GM12878 (cell line): Measurements from ENCODE around the gene CPNE6. TPM values are rescaled to one million over a fixed set of nuclear protein-coding genes. Genes with fewer than 3 reads are reported as not detected.

Experiments used
- ATAC-seq: fragments of 200-7000 bp; cut with Tn5 transposase; 3 replicates; pipeline ENCODE4 v1.9.1; 2020; ENCODE audit warnings: mild to moderate bottlenecking, moderate library complexity
- BruUV-seq: library from RNA; stranded (reverse); fragments of 400-500 nt; replicated peaks from 2 replicates; lab custom pipeline; 2021; lab: Mats Ljungman, UMichigan
- CTCF ChIA-PET: fragments of 300-600 bp; sonication (Branson Sonifier 250); formaldehyde crosslinking; extraction: SDS; loops from one replicate; lab custom pipeline; 2021; ENCODE audit warnings: inconsistent platforms; lab: Yijun Ruan, JAX
- POLR2A ChIA-PET: fragments of 350-600 bp; formaldehyde crosslinking; extraction: SDS; loops from one replicate; lab custom pipeline; 2021; ENCODE audit warnings: inconsistent platforms; lab: Charles Lee
- RAD21 ChIA-PET: fragments of 300-600 bp; sonication (Branson Sonifier 250); formaldehyde crosslinking; loops from one replicate; lab custom pipeline; 2023; ENCODE audit warnings: antibody characterized with exemption; ENCODE audit not compliant: unreplicated experiment; lab: Charles Lee
- SMC1A ChIA-PET: fragments of 300-600 bp; sonication (Branson Sonifier 250); formaldehyde crosslinking; loops from one replicate; lab custom pipeline; 2023; ENCODE audit not compliant: unreplicated experiment, uncharacterized antibody; lab: Charles Lee
- DNase-seq: peaks from one replicate; pipeline ENCODE4 v3.0.0-alpha.2; 2011; ENCODE audit warnings: low read depth, low spot score
- FAIRE-seq: peaks from 3 replicates; lab custom pipeline; 2011; peaks lifted over from hg19 to GRCh38; lab: Jason Lieb, UNC
- H2AFZ ChIP-seq: 2 replicates; pipeline ENCODE4 v1.6.0; 2011; ENCODE audit warnings: low read depth, low read length, control low read depth; ENCODE audit not compliant: control insufficient read depth
- H3K27ac ChIP-seq: 2 replicates; pipeline ENCODE4 v1.5.1; 2011; ENCODE audit warnings: control low read depth; ENCODE audit not compliant: control insufficient read depth, insufficient read depth
- H3K27me3 ChIP-seq, 2 experiments: replicated peaks in 1 of 2; 2 replicates each; pipeline versions ENCODE4 v1.6.0 to v1.6.1; 2011; ENCODE audit warnings: low read length in 1 of 2; ENCODE audit not compliant: control insufficient read depth in 2 of 2, insufficient read depth in 2 of 2
- H3K36me3 ChIP-seq, 2 experiments: 2 replicates each; pipeline ENCODE4 v1.5.1; 2011; ENCODE audit warnings: low read length in 1 of 2; ENCODE audit not compliant: control insufficient read depth in 2 of 2, insufficient read depth in 2 of 2
- H3K4me1 ChIP-seq: 2 replicates; pipeline ENCODE4 v1.6.1; 2011; ENCODE audit warnings: mild to moderate bottlenecking, low read length, moderate library complexity, mixed read lengths; ENCODE audit not compliant: control insufficient read depth, insufficient read depth
- H3K4me2 ChIP-seq: 2 replicates; pipeline ENCODE4 v1.6.0; 2011; ENCODE audit warnings: control low read depth; ENCODE audit not compliant: control insufficient read depth, insufficient read depth
- H3K4me3 ChIP-seq: fragments of 200-600 bp; sonication (generic); 2 replicates; pipeline ENCODE4 v1.5.1; 2016
- H3K79me2 ChIP-seq: 2 replicates; pipeline ENCODE4 v1.6.0; 2011; ENCODE audit warnings: low read length; ENCODE audit not compliant: control insufficient read depth, insufficient read depth
- H3K9ac ChIP-seq: 2 replicates; pipeline ENCODE4 v1.8.0; 2011; ENCODE audit warnings: low read length, control low read depth, mixed read lengths; ENCODE audit not compliant: control insufficient read depth, insufficient read depth
- H3K9me3 ChIP-seq: replicated peaks from 3 replicates; pipeline ENCODE4 v1.5.1; 2011; ENCODE audit warnings: mild to moderate bottlenecking, low read length; ENCODE audit not compliant: control insufficient read depth, insufficient read depth
- H4K20me1 ChIP-seq: 2 replicates; pipeline ENCODE4 v1.6.0; 2011; ENCODE audit not compliant: control insufficient read depth, insufficient read depth
- ATF7 ChIP-seq: fragments of 450-650 bp; IDR thresholded peaks from 2 replicates; pipeline ENCODE4 v1.6.1; 2016; ENCODE audit warnings: low read depth, mild to moderate bottlenecking
- CBFB ChIP-seq: IDR thresholded peaks from 2 replicates; pipeline ENCODE4 v1.6.1; 2016; ENCODE audit warnings: antibody characterized with exemption, low read depth
- CEBPB ChIP-seq, 2 experiments: fragments of 150-350 bp in 1 of 2; IDR thresholded peaks; 2 replicates each; pipeline ENCODE4 v1.6.1; 2012 to 2014; ENCODE audit warnings: low read depth in 2 of 2, low read length in 2 of 2, borderline replicate concordance in 1 of 2, inconsistent platforms in 1 of 2
- CHD1 ChIP-seq: IDR thresholded peaks from 2 replicates; pipeline ENCODE4 v1.6.1; 2012; ENCODE audit warnings: low read depth, low read length, improper control_type of control experiment
- EED ChIP-seq: sonication (generic); IDR thresholded peaks from 2 replicates; pipeline ENCODE4 v1.6.1; 2016; ENCODE audit warnings: antibody characterized with exemption, low read depth
- EZH2 ChIP-seq: IDR thresholded peaks from 2 replicates; pipeline ENCODE4 v1.6.1; 2012; ENCODE audit warnings: low read depth, mild to moderate bottlenecking, control low read depth, inconsistent platforms, low read length, borderline replicate concordance; ENCODE audit not compliant: control insufficient read depth
- HDAC6 ChIP-seq: fragments of 200-600 bp; sonication (generic); IDR thresholded peaks from one replicate; pipeline ENCODE4 v1.8.0; 2017; ENCODE audit warnings: antibody characterized with exemption; ENCODE audit not compliant: unreplicated experiment
- JUNB ChIP-seq: IDR thresholded peaks from 2 replicates; pipeline ENCODE4 v1.6.1; 2016; ENCODE audit warnings: antibody characterized with exemption, mild to moderate bottlenecking
- MEF2A ChIP-seq: IDR thresholded peaks from 2 replicates; pipeline ENCODE4 v1.6.1; 2011; ENCODE audit warnings: low read depth, mild to moderate bottlenecking, low read length, moderate library complexity; ENCODE audit not compliant: insufficient read depth
- MTA2 ChIP-seq: fragments of 450-650 bp; IDR thresholded peaks from 2 replicates; pipeline ENCODE4 v1.6.1; 2016; ENCODE audit warnings: low read depth, mild to moderate bottlenecking, moderate library complexity
- NFYB ChIP-seq: IDR thresholded peaks from 2 replicates; pipeline ENCODE4 v1.6.1; 2011; ENCODE audit warnings: low read depth, mild to moderate bottlenecking, low read length, improper control_type of control experiment, moderate library complexity; ENCODE audit not compliant: insufficient read depth
- NR2F1 ChIP-seq: fragments of 450-650 bp; conservative IDR thresholded peaks from 2 replicates; pipeline ENCODE4 v1.6.1; 2017; ENCODE audit warnings: mild to moderate bottlenecking
- RUNX3 ChIP-seq: IDR thresholded peaks from 2 replicates; pipeline ENCODE4 v1.6.1; 2012; ENCODE audit warnings: low read length, inconsistent platforms
- SMAD5 ChIP-seq: IDR thresholded peaks from 2 replicates; pipeline ENCODE4 v1.6.1; 2016; ENCODE audit warnings: antibody characterized with exemption, low read depth
- STAT1 ChIP-seq: fragments of 450-650 bp; conservative IDR thresholded peaks from 2 replicates; pipeline ENCODE4 v1.6.1; 2014; ENCODE audit warnings: antibody characterized with exemption, mild to moderate bottlenecking
- YY1 ChIP-seq: IDR thresholded peaks from 2 replicates; pipeline ENCODE4 v1.6.1; 2011; ENCODE audit warnings: low read depth, mild to moderate bottlenecking, low read length
- WGBS: methylation state at CpG from one replicate; pipeline ENCODE4 v1.1.6; 2016; ENCODE audit warnings: low lambda C conversion rate; ENCODE audit not compliant: insufficient replicate concordance, insufficient coverage; ENCODE audit errors: missing lambda C conversion rate; 5-methylcytosine and 5-hydroxymethylcytosine counted together
- in situ Hi-C: fragments of 300-500 bp; cut with MboI; formaldehyde crosslinking; loops from 9 replicates; pipeline ENCODE4 v1.14.3; 2018; ENCODE audit warnings: mixed read lengths
- intact Hi-C: fragments of 100-400 bp; cut with micrococcal nuclease; formaldehyde crosslinking; loops from one replicate; pipeline ENCODE4 v1.14.2; 2022; ENCODE audit not compliant: unreplicated experiment
- polyA plus RNA-seq, 11 experiments: library from polyadenylated mRNA; depleted of rRNA in 4 of 11; unstranded in 6 of 11; stranded (reverse) in 5 of 11; fragments of >200 nt; fragmentation: Nextera tagmentation in 4 of 11; fragmentation: Illumina TruSeq in 1 of 11; extraction: Ambion mirVana in 4 of 11; extraction: Trizol in 1 of 11; gene quantifications; 1 replicate in 1 of 11; 2 replicates in 10 of 11; pipeline versions ENCODE4 v1.2.1 to v1.2.3, GENCODE V29; 2011 to 2016; ENCODE audit warnings: inconsistent platforms in 2 of 11, missing spikeins in 2 of 11, low read depth in 1 of 11
- total RNA-seq, 4 experiments: library from RNA; depleted of rRNA in 3 of 4; stranded (reverse); fragments of >200 nt in 3 of 4; fragmentation: Illumina TruSeq in 1 of 4; extraction: Trizol in 1 of 4; gene quantifications; 2 replicates each; pipeline versions ENCODE4 v1.2.1 to v1.2.3, GENCODE V29; 2013 to 2021
- TF ChIP-seq, protein P1 (sequence below): IDR thresholded peaks from 2 replicates; pipeline ENCODE4 v1.6.1; 2011; ENCODE audit warnings: low read depth, mild to moderate bottlenecking, low read length, moderate library complexity, borderline replicate concordance; ENCODE audit errors: extremely low read depth
- TF ChIP-seq, protein P2 (sequence below), 3 experiments: IDR thresholded peaks in 2 of 3; conservative IDR thresholded peaks in 1 of 3; 2 replicates each; pipeline ENCODE4 v1.5.1; 2011; ENCODE audit warnings: low read depth in 3 of 3, low read length in 3 of 3, mild to moderate bottlenecking in 3 of 3, control low read depth in 2 of 3, moderate library complexity in 2 of 3, inconsistent platforms in 1 of 3, mixed read lengths in 1 of 3; ENCODE audit not compliant: control insufficient read depth in 2 of 3, insufficient read depth in 1 of 3; ENCODE audit errors: extremely low read depth in 1 of 3

CPNE6 gene
- total and polyA plus RNA-seq, 10 of the 15 experiments (the other 5 are each of a cell fraction or from before 2014, with no cell fraction given) = 0.06 to 0.43 (median 0.18) TPM; not detected in 3

DNA sequence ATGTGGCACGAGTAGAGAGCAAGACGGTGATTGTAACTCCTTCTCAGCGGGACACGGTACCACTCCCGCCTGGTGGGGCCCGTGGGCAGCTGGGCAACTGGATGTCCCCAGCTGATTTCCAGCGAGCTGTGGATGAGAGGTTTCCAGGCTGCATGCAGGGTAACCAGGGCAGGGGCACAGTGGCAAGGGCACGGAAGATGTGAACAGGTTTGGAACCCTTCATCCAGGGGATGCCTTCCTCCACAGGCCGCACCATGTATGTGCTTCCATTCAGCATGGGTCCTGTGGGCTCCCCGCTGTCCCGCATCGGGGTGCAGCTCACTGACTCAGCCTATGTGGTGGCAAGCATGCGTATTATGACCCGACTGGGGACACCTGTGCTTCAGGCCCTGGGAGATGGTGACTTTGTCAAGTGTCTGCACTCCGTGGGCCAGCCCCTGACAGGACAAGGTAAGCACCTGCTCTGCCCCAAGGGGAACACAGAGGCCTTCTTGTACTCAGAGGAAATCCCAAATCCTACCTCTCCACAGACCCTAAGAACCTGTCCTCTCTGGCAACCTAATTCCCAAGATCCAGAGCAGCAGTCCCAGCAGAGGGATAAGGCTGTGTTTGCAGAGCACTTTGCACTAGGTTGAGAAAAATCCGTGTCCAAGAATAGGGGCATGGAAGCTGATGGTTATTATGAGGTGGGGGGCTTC is 27.0 kb downstream of the CPNE6 start (continued):
- TF ChIP-seq CBFB (no peak), EZH2 (no peak), MEF2A (no peak), NR2F1 (no peak), SMAD5 (no peak), STAT1 (no peak), CHD1 (no peak), MTA2 (no peak), ATF7 (no peak)
- TF ChIP-seq, protein P1, sequence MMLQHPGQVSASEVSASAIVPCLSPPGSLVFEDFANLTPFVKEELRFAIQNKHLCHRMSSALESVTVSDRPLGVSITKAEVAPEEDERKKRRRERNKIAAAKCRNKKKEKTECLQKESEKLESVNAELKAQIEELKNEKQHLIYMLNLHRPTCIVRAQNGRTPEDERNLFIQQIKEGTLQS = no peak

DNA sequence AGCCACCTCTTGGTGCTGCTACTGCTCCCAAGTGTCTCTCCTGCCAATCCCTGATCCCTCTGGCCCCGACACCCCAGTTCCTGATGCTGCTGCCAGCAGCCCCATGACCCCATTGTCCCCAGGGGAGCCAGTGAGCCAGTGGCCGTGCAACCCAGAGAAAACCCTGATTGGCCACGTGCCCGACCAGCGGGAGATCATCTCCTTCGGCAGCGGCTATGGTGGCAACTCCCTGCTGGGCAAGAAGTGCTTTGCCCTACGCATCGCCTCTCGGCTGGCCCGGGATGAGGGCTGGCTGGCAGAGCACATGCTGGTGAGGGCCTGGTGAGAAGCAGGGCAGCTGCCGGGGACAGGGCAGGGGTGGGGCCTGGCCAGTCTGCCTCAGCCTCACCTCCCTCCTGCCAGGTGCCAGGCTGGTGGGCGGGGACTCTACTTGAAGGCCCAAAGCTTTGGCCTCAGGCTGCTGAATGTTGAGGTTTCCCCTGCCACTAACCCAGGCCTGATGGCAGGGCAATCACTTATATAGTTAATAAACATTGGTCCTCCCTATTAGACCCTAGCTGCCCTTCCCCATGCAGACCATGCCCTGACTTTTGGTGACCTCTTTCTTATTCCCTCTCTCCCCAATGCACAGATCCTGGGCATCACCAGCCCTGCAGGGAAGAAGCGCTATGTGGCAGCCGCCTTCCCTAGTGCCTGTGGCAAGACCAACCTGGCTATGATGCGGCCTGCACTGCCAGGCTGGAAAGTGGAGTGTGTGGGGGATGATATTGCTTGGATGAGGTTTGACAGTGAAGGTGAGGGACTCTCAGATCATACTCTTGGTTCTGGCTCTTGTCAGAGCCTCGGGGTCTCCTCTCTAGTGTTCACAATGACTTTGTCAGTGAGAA is 27.8 kb downstream of the CPNE6 start:
- RAD21 ChIA-PET = no interaction called here
- intact Hi-C loops = no loop called here
- BruUV-seq = no TSS peak
- TF ChIP-seq HDAC6 = no peak
- TF ChIP-seq YY1 = no peak
- TF ChIP-seq RUNX3 = no peak
- TF ChIP-seq, protein P2, sequence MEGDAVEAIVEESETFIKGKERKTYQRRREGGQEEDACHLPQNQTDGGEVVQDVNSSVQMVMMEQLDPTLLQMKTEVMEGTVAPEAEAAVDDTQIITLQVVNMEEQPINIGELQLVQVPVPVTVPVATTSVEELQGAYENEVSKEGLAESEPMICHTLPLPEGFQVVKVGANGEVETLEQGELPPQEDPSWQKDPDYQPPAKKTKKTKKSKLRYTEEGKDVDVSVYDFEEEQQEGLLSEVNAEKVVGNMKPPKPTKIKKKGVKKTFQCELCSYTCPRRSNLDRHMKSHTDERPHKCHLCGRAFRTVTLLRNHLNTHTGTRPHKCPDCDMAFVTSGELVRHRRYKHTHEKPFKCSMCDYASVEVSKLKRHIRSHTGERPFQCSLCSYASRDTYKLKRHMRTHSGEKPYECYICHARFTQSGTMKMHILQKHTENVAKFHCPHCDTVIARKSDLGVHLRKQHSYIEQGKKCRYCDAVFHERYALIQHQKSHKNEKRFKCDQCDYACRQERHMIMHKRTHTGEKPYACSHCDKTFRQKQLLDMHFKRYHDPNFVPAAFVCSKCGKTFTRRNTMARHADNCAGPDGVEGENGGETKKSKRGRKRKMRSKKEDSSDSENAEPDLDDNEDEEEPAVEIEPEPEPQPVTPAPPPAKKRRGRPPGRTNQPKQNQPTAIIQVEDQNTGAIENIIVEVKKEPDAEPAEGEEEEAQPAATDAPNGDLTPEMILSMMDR (IDR thresholded peaks at IDR 0.05 in 2 of 3, conservative IDR thresholded peaks at IDR 0.05 in 1 of 3; ENCODE audit: control insufficient read depth in 2 of 3, extremely low read depth in 1 of 3, insufficient read depth in 1 of 3, low read depth in 3 of 3, low read length in 3 of 3) = no peak
- no peak for TF ChIP-seq EED
- no peak for TF ChIP-seq CEBPB (IDR thresholded peaks at IDR 0.05; ENCODE audit: borderline replicate concordance in 1 of 2, low read depth in 2 of 2, low read length in 2 of 2)
- no peak for TF ChIP-seq JUNB
- no peak for TF ChIP-seq NFYB

More for the DNA sequence above, 27.8 kb downstream of the CPNE6 start:
- Histone ChIP-seq H3K4me2 (no peak overlapping the region), H4K20me1 (no peaks in the 10 kb centered on the region), H3K79me2 (peaks cover 21% of the 10 kb centered on the region), H3K4me3 (no peak overlapping the region), H3K27ac (no peak overlapping the region), H3K9me3 (no peaks in the 10 kb centered on the region), H3K36me3 (peaks cover 11 to 14% of the 10 kb centered on the region in 2 experiments; a peak in 3 of 4 replicates), H3K4me1 (no peaks in the 10 kb centered on the region), H3K27me3 (no peaks in the 10 kb centered on the region), H2AFZ (no peak overlapping the region), H3K9ac (no peak overlapping the region)
- in situ Hi-C loops = no loop called here
- ATAC-seq (no peak), DNase-seq (no peak), FAIRE-seq (no peak)
- 98% methylated on average over 17 of the region's 17 CpGs for WGBS
- SMC1A ChIA-PET = interaction anchor here (1.6 kb wide), 1 partner anchor 11 kb away, joined by 3 read pairs; no protein-coding TSS in a partner anchor
- CTCF ChIA-PET = interaction anchor here (1.6 to 11.2 kb wide), 2 partner anchors 6 to 10 kb away, joined by 8 to 294 read pairs; no protein-coding TSS in a partner anchor
- POLR2A ChIA-PET = no interaction called here
